CD4-positive, alpha-beta T cell treated with Interferon alpha-2 for 1 hour (primary cell): ENCODE results near the gene PMPCB.
A peak's percentile ranks its signal among the peaks of the same experiment; 100 is the strongest.

Source experiments
- DNase-seq, 2 donors: peaks; one replicate each; pipeline ENCODE4 v3.0.0-alpha.2; 2020 to 2022

PMPCB gene

GRCh38 chr7:103336761-103337160 is 39.5 kb downstream of the PMPCB start:
- DNase-seq, result no peak

GRCh38 chr7:103338864-103339263 is 41.6 kb downstream of the PMPCB start:
- no peak for DNase-seq

- DNase-seq, result no peak
Observed at GRCh38 chr7:103341466-103341865, 44.2 kb downstream of the PMPCB start.

GRCh38 chr7:103343332-103343731 is 46.1 kb downstream of the PMPCB start:
- DNase-seq, result no peak

GRCh38 chr7:103343758-103344452 is 46.7 kb downstream of the PMPCB start:
- DNase-seq, result peak in 1 of 2 donors; percentile 39

GRCh38 chr7:103344453-103345149 is 47.4 kb downstream of the PMPCB start, which contains the start of gene DNAJC2:
DNAJC2 (minus strand) TSS chr7:103344767; CDS start chr7:103344622, 145 bp downstream.
- DNase-seq, result peak; percentile 85 to 89

GRCh38 chr7:103346396-103346795 is 49.2 kb downstream of the PMPCB start:
- no peak for DNase-seq

GRCh38 chr7:103347507-103348267 is 50.5 kb downstream of the PMPCB start, which contains the start of gene PSMC2:
PSMC2 (plus strand) TSS chr7:103347643; CDS start chr7:103347712, 69 bp downstream.
- peak; percentile 86 to 92 for DNase-seq

GRCh38 chr7:103348452-103348851 is 51.2 kb downstream of the PMPCB start:
- no peak for DNase-seq

- DNase-seq, result no peak
Observed at GRCh38 chr7:103348959-103349358, 51.7 kb downstream of the PMPCB start.

GRCh38 chr7:103349805-103350204 is 52.6 kb downstream of the PMPCB start:
- no peak for DNase-seq
